ENCODE measurements around the gene ITPKB.
"Not testable (repeated sequence)": the region's sequence is repeated elsewhere in the genome, so short reads cannot be mapped to it uniquely, and the experiment has no call there.

ITPKB gene

GRCh38 chr1:226761322-226761721 lies 22.2 kb upstream of the ITPKB start:
- no peak for TF ChIP-seq CTCF (IDR thresholded peaks at IDR 0.05)
- DNase-seq (ENCODE audit: low spot score): no peak
- Histone ChIP-seq H3K27ac (no peak overlapping the region), H3K4me3 (no peak overlapping the region)

GRCh38 chr1:226754793-226755533 lies 15.9 kb upstream of the ITPKB start:
- H3K27ac ChIP-seq: no peak overlapping the region
- TF ChIP-seq CTCF (IDR thresholded peaks at IDR 0.05): no peak
- DNase-seq (ENCODE audit: low spot score): no peak
- H3K4me3 ChIP-seq: no peak overlapping the region

- Histone ChIP-seq H3K27ac (no peak overlapping the region), H3K4me3 (no peak overlapping the region)
- DNase-seq (ENCODE audit: low spot score): no peak
- no peak for TF ChIP-seq CTCF (IDR thresholded peaks at IDR 0.05)
Measured at GRCh38 chr1:226754097-226754496, 15.0 kb upstream of the ITPKB start.

- H3K27ac ChIP-seq: no peak overlapping the region
- no peak for TF ChIP-seq CTCF (IDR thresholded peaks at IDR 0.05)
Measured at GRCh38 chr1:226751703-226752102, 12.6 kb upstream of the ITPKB start.

GRCh38 chr1:226751214-226751613 lies 12.1 kb upstream of the ITPKB start:
- TF ChIP-seq CTCF (IDR thresholded peaks at IDR 0.05): no peak
- H3K4me3 ChIP-seq: no peak overlapping the region
- no peak for DNase-seq (ENCODE audit: low spot score)
- no peak overlapping the region for H3K27ac ChIP-seq

More at GRCh38 chr1:226751703-226752102, 12.6 kb upstream of the ITPKB start:
- H3K4me3 ChIP-seq: no peak overlapping the region
- no peak for DNase-seq (ENCODE audit: low spot score)

- Histone ChIP-seq H3K27ac (no peak overlapping the region), H3K4me3 (no peak overlapping the region)
- TF ChIP-seq CTCF (IDR thresholded peaks at IDR 0.05): no peak
- no peak for DNase-seq (ENCODE audit: low spot score)
Measured at GRCh38 chr1:226749467-226749866, 10.4 kb upstream of the ITPKB start.

GRCh38 chr1:226748306-226748705 lies 9.2 kb upstream of the ITPKB start:
- no peak overlapping the region for H3K4me3 ChIP-seq
- no peak overlapping the region for H3K27ac ChIP-seq
- DNase-seq (ENCODE audit: low spot score): no peak
- no peak for TF ChIP-seq CTCF (IDR thresholded peaks at IDR 0.05)

GRCh38 chr1:226747519-226748263 lies 8.6 kb upstream of the ITPKB start:
- not testable (repeated sequence) for DNase-seq (ENCODE audit: low spot score); H3K27ac ChIP-seq; H3K4me3 ChIP-seq

All from coronary artery (tissue), 2 donors.